ENCODE data around the gene IMMT. TPM values are rescaled to one million over a fixed set of nuclear protein-coding genes. Genes with fewer than 3 reads are reported as not detected.

The IMMT gene
- total RNA-seq, 2 donors from 2014 or later = 104 to 177 TPM

DNA sequence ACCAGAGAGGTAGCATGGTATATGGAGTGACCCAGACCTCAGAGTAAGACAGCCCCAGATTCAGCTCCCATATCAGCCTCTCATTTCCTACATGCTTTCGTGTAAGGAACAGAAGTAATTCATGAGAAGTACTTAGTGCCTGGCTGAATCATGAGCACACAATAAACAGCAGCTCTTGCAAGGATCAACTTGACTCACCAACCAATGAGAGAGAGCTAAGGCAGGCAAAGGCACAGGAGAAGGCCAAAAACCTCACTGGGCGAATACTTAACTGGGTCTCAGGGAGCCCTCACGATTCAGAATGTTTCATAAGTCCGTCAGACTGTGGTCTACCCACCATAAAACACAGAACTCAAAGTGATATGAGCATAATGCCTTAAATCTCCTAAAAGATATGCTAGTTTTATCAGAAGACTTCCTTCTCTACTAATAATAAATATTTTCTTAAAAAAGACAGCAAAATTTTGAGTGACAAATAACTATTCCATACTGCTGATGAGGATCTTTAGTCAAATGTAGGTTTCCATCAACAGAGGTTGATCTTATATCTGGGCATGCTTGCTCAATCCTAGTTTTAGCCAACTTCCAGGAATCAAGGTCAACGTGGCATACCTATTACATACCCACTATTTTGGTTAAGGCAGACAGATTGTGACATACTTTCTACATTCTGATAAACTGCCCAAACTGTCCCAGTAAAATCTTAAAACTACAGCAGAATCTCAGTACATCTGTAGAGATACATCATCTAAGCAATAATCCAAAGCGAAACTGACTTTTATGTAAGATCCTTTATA lies 34.9 kb downstream of the IMMT start:
- Histone ChIP-seq H3K27ac (no peak overlapping the region), H3K4me3 (no peak overlapping the region), H3K4me1 (no peaks in the 10 kb centered on the region), H3K36me3 (peaks cover 95% of the 10 kb centered on the region), H3K27me3 (no peaks in the 10 kb centered on the region), H3K9me3 (no peaks in the 10 kb centered on the region)
- TF ChIP-seq, protein P1, sequence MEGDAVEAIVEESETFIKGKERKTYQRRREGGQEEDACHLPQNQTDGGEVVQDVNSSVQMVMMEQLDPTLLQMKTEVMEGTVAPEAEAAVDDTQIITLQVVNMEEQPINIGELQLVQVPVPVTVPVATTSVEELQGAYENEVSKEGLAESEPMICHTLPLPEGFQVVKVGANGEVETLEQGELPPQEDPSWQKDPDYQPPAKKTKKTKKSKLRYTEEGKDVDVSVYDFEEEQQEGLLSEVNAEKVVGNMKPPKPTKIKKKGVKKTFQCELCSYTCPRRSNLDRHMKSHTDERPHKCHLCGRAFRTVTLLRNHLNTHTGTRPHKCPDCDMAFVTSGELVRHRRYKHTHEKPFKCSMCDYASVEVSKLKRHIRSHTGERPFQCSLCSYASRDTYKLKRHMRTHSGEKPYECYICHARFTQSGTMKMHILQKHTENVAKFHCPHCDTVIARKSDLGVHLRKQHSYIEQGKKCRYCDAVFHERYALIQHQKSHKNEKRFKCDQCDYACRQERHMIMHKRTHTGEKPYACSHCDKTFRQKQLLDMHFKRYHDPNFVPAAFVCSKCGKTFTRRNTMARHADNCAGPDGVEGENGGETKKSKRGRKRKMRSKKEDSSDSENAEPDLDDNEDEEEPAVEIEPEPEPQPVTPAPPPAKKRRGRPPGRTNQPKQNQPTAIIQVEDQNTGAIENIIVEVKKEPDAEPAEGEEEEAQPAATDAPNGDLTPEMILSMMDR (IDR thresholded peaks at IDR 0.05) = no peak
- DNase-seq (ENCODE audit: low spot score) = no peak

DNA sequence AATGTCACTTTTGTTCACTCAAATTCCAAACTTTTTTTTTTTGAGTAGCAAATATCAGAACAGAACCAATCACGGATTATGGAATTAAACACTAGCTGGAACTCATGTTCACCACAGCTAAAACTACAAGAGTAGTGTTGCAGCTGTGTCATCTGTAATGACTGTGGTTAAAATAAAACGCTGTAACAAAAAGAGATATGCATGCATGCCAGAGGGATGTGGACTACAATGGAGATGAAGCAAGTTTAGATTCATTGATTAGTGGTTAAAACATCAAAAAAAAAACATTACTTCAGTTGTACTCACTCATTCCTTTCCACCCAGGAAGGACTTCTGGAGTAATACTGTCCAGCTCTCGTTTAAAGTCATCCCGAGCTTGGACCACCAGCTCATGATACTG lies 37.0 kb downstream of the IMMT start:
- Histone ChIP-seq H3K9me3 (no peaks in the 10 kb centered on the region), H3K27ac (no peak overlapping the region), H3K4me1 (no peaks in the 10 kb centered on the region), H3K27me3 (no peaks in the 10 kb centered on the region), H3K36me3 (peaks cover 82% of the 10 kb centered on the region), H3K4me3 (no peak overlapping the region)
- no peak for DNase-seq (ENCODE audit: low spot score)
- TF ChIP-seq, protein P1 (IDR thresholded peaks at IDR 0.05) = no peak

DNA sequence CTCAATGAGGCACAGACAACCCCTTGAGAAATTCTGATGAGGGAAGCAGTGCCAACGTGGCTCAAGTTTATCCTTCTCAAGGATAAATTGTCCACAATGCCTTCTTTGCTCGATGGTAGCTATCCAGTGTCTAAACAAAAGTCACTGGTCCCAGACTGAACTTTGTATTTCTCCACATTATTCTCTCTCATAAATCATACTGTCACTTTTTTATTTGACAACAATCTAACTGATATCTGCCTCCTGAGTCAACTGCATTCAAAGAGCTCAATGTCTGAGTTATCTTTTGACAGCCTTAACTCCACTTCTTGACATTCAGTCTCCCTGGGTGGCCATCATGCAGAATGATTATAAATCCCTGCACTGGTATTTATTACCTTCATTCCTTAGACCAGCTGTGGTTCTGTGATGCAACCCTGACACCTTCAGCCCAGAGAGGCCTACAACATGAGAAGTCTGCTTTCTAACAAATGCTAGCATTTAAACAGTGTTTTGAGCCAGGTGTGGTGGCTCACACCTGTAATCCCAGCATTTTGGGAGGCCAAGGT lies 38.2 kb downstream of the IMMT start:
- Histone ChIP-seq H3K36me3 (peaks cover 72% of the 10 kb centered on the region), H3K27ac (no peak overlapping the region), H3K4me3 (no peak overlapping the region), H3K4me1 (no peaks in the 10 kb centered on the region), H3K27me3 (no peaks in the 10 kb centered on the region), H3K9me3 (no peaks in the 10 kb centered on the region)
- DNase-seq (ENCODE audit: low spot score) = no peak
- TF ChIP-seq, protein P1 (IDR thresholded peaks at IDR 0.05) = no peak

DNA sequence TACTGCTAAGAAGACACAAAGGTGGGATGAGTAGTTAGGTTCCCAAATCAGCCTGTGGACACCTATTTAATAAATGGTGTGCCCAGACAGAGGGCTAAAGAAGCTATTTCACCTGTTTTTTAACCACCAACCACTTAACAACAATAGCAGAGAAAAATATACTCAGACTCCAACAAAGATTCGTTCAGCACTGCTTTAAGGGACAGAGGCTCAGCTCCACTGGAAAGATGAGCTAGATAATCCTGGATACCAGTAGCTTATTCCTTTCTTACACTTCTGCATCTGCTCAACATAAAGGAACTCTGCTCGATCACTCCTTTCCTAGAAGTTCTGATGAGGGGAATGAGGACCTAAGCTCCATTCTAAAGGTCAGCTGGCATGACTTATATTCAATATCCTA lies 44.8 kb downstream of the IMMT start:
- Histone ChIP-seq H3K27me3 (no peaks in the 10 kb centered on the region), H3K27ac (no peak overlapping the region), H3K36me3 (peaks cover 71% of the 10 kb centered on the region), H3K9me3 (no peaks in the 10 kb centered on the region), H3K4me3 (no peak overlapping the region), H3K4me1 (no peaks in the 10 kb centered on the region)
- TF ChIP-seq, protein P1 (IDR thresholded peaks at IDR 0.05) = no peak
- DNase-seq (ENCODE audit: low spot score) = no peak

DNA sequence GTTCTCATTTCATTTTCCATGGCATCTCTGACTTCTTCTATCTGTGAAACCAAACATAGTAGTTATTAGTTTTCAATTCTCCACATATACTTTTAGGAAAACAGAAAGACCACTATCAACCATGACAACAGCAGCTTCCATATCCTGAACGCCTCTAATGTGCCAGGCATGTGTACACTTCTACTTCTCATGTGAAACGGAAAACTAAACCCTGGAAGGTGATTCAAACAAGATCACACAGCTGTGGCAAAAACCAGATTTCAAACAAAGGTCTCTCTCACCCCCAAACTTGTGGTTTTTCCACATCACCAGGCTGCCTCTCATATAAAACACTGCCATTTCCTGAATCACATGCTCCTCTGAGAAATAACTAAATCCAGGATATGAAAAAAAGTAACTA lies 47.5 kb downstream of the IMMT start:
- H3K9me3 ChIP-seq = no peaks in the 10 kb centered on the region
- DNase-seq (ENCODE audit: low spot score) = no peak
- TF ChIP-seq, protein P1 (IDR thresholded peaks at IDR 0.05) = no peak

More for the DNA sequence above, 47.5 kb downstream of the IMMT start:
- Histone ChIP-seq H3K36me3 (peaks cover 89% of the 10 kb centered on the region), H3K27ac (no peak overlapping the region), H3K4me3 (no peak overlapping the region), H3K4me1 (no peaks in the 10 kb centered on the region), H3K27me3 (no peaks in the 10 kb centered on the region)

Data from right atrium auricular region (tissue), 2 donors.